NCI-H510A treated with DMSO at 0.1 percent for 48 hours (cell line): ENCODE data around the gene SPATA6.
"Not testable (repeated sequence)": the region's sequence is repeated elsewhere in the genome, so short reads cannot be mapped to it uniquely, and the experiment has no call there.

Experiments used
- DNase-seq: peaks from one replicate; lab custom pipeline; 2025; lab: John Stamatoyannopoulos, UW

The SPATA6 gene

DNA sequence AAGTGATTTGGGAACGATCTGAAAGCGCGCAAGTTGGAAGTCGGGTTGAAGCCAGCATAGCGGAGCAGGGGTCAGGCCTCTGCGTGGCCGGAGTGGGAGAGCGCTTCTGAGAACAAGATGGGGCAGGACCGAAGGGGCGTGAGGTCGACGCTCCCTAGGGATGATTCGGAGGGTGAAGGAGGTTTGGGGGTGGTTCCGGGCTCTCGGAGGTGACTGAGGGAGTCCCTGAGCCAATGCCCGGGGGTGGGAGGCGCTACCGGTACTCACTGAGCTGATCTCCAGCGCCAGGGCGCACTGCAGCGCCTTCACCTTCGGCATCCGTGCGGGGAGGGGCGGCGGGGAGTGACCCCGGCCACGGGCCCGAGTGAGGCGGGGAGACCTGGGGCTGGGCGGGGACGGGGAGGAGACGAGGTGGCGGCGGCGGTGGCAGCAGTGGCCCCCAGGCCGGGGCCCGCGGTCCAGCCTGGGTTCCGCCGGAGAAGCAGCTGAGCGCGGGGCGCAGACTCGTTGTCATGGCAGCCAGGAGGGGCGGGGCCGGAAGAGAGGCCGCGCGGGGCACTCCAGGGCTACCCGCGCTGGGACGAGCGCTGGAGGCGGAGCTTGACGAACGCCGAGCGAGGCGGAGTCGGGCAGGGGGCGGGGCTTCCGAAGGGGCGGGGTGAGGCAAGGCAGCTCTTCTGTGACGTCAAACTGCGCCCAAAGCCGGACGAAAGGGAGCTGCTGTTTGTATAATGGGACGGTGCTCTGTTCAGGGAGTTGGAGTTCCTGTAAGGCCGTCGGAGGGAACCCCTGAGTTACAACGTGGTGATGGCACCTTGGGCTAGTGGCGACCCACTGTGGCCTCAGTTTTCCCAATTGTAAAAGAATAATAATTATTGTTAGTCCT is at the start of gene SPATA6:
TSS of gene SPATA6 (minus strand) at position 514 of the 886 bp plus-strand sequence. CDS start at position 318, 196 bp downstream.
- peak; percentile 92 for DNase-seq

- not testable (repeated sequence) for DNase-seq
Measured at GRCh38 chr1:48519896-48520295, 47.9 kb upstream of the SPATA6 start.

GRCh38 chr1:48506870-48507269 is 34.9 kb upstream of the SPATA6 start:
- DNase-seq = no peak

GRCh38 chr1:48500541-48501450 is 28.8 kb upstream of the SPATA6 start:
- no peak for DNase-seq

DNA sequence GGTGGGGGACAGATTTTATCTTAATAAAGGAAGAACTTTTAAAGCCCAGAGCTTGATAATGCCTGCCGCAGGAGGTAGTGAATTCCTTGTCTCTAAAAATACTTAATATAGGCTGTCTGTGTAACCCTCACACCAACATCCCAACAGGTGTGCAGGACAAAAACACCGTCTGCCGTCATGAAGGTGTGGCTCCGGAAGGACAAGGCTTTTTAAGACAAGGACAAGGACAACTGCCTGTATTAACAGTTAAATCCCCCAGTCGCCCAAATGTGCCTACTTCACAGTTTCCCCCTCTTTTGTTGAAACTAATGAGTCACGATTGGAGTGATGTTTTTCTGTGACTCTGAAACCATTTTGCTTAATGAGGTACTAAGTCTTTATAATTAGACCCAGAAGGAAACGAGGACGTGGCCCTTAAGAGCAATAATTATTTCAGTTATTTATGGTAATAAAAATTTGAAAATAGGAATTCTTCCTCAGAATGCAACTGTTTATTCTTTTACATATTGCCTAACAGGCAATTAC is 27.3 kb upstream of the SPATA6 start:
- DNase-seq = no peak

GRCh38 chr1:48498096-48498791 is 26.2 kb upstream of the SPATA6 start:
- peak; percentile 37 for DNase-seq

DNA sequence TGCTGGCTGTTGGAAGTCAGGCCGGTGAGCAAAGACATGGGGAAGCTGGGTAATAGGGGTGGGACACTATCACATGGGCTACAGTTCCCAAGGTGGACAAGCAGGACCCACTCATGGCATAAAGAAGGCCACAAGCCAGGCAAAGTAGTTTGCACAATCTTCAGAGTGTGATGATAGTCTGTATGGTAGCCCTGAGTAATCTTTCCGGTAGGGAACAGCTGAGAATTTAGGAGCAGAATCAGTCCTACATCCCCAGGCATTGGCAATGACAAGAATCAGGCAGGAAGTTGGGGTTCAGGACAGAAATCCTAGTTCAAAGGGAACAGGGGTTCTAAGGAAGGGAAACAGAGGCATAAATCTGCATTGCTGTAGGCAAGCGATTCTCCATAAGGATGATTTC is 23.9 kb upstream of the SPATA6 start:
- no peak for DNase-seq

- DNase-seq = no peak
Measured at GRCh38 chr1:48495166-48495565, 23.2 kb upstream of the SPATA6 start.

GRCh38 chr1:48493970-48494769 is 22.2 kb upstream of the SPATA6 start:
- no peak for DNase-seq

DNA sequence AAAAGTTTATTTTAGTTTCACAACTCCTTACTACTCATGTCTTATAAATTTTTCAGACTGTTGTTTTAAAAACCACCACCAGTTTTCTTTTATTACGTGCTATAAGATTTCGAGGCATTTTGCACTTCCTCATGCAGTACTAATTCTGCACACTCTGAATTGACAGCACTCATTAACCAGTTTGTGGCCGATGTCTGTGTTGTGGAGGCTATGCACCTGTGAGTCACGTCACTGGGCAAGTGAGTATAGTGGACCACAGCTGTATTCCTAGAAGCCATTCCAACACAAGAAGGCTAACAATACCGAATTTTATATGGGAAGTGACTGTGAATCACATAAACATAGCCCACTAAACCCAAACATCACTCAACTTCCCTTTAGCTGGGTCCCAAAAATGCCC is 21.0 kb upstream of the SPATA6 start:
- no peak for DNase-seq

DNA sequence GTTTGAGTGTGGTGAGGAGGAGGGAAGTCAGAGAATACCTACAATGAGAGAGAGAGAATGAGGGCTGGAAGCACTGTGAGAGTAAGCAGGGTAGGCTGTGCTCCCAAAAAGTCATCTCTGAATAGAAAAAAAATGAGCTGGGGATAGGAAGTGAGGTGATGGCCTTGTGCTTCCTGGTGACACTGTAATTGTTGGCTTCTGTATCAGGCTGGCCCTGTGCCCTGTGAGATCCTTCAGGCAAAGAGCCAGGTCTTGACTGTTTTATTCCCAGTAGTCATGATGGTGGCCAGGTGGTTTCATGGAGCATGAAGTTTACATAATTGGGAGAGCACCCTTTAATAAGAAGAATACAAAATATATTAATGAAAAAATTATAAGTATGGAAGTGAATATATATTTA is 20.4 kb upstream of the SPATA6 start:
- no peak for DNase-seq

- DNase-seq = no peak
Measured at GRCh38 chr1:48488721-48489120, 16.7 kb upstream of the SPATA6 start.

GRCh38 chr1:48480504-48480903 is 8.5 kb upstream of the SPATA6 start:
- no peak for DNase-seq

GRCh38 chr1:48480023-48480422 is 8.0 kb upstream of the SPATA6 start:
- DNase-seq = not testable (repeated sequence)

DNA sequence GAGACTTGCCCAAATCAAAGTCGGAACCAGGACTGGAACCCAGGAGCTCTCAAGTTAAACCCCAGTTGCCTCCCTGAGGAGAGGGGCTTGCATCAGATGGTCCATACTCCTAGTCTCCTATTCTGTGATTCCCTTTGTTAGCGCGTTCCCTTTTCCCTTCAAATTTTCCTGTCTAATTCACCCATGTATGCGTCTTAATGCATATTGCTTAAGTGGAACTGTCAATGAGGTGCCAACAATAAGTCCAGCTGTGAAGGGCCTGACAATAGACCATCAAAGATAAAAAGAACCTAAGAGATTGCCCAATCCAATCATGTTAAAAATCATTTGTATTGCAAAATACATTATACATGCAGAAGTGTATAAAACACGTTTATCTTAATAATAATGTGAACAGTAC is 634 bp upstream of the SPATA6 start:
- no peak for DNase-seq

DNA sequence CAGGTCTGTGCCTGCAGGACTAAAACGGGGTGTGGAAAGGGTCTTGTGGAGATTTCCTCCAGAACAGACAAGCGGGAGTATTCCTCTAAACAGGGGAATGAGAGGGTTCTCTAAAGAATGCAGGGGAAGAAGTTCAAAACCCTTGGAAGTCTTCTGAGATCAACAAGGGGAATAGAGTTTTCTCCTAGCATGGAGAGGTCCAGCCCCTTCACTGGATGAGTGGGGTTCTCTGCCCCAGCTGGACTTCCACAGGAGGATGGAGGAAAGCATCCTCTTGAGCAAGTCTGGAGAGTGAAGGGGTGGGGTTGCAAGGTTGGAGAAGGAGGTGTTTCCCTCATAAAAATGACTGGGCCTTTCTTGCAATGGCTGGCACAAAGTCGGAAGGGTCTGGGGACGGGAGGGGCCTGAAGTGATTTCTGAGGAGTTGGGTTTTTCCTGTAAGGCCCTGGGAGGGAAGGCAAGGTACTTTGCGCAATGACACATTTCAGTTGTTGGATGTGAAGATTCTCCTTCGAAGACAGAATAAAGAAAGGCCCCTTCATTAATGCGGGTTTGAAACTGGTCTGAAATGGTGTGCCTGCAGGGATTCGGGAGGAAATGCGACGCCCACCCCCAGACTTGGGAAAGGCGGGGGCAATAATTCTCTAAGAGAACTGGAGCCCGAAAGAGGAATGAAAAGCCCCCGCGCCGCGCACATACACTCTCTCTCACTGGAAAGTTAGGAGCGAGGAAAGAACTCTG is 884 bp downstream of the SPATA6 start:
- DNase-seq = no peak

GRCh38 chr1:48470481-48470855 is 1.5 kb downstream of the SPATA6 start:
- no peak for DNase-seq

DNA sequence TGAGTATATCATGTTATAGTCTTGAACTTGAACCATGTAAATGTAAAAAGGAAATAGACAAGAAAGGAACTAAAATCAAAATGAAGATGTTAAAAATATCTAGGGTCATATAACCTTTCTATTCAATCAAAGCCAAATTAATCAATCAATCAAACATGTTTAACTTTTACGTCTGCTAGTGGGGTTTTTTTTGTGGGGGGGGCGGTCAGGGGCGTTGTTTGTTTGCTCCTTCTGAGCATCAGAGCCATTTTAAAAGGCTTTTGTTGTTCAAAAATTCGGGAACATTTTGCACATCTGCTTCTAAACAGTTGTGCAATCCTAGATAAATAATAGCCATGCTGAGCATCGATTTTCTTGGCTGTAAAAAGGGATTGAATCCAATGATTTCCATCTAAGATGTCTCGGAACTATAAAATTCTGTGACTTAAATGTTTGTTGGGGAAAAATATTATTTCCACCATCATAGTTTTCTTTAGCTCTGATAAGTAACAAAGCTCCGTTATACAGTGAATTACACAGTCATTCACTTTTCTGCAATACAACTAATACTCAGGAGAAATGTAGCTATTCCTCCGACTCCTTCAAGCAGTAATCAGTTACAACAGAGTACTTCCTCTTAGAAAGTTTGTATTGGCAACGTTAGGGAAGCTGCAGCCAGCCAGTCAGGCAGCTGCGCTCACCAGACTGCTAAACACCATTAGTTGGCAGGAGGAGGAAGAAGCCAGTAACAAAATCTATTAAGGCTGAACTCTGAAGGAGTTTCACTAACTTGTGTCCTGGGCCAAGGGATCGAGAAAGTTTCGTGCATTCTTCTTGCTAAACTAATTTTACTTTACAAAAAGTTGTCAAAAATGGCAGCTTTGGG is 2.2 kb downstream of the SPATA6 start:
- peak; percentile 18 for DNase-seq

- DNase-seq = no peak
Measured at GRCh38 chr1:48466594-48466993, 5.4 kb downstream of the SPATA6 start.
